Urinary bladder (tissue), 4 donors: ENCODE measurements around the gene ROPN1L. TPM values are rescaled to one million over a fixed set of nuclear protein-coding genes. Genes with fewer than 3 reads are reported as not detected.

Experiments used
- DNase-seq: peaks from one replicate; pipeline ENCODE4 v3.0.0-alpha.2; 2015; ENCODE audit errors: extremely low spot score
- H3K27ac ChIP-seq: one replicate; pipeline ENCODE4 v1.5.1; 2013; ENCODE audit warnings: low read depth, mild to moderate bottlenecking, moderate library complexity
- H3K36me3 ChIP-seq: one replicate; pipeline ENCODE4 v1.6.1; 2013; ENCODE audit warnings: mild to moderate bottlenecking, moderate library complexity; ENCODE audit not compliant: insufficient read depth
- H3K4me1 ChIP-seq: one replicate; pipeline ENCODE4 v1.6.1; 2013; ENCODE audit warnings: mild to moderate bottlenecking, moderate library complexity; ENCODE audit not compliant: insufficient read depth
- H3K4me3 ChIP-seq: one replicate; pipeline ENCODE4 v1.5.1; 2013; ENCODE audit warnings: low read depth, low read length
- WGBS: extraction: QIAGEN DNeasy Blood & Tissue Kit; methylation state at CpG from one replicate; pipeline ENCODE4 v1.1.7; 2013; 5-methylcytosine and 5-hydroxymethylcytosine counted together
- polyA plus RNA-seq: library from polyadenylated mRNA; stranded (reverse); fragments of 200-250 nt; gene quantifications from one replicate; pipeline ENCODE4 v1.2.3, GENCODE V29; 2013
- total RNA-seq: library from RNA; depleted of rRNA; stranded (reverse); fragments of >200 nt; gene quantifications from one replicate; pipeline ENCODE4 v1.2.3, GENCODE V29; 2014
- donor health status: healthy with polysubstance abuse.
- donor health status: healthy.

Gene ROPN1L
- total and polyA plus RNA-seq, 2 donors = 0.26 to 0.72 TPM

DNA sequence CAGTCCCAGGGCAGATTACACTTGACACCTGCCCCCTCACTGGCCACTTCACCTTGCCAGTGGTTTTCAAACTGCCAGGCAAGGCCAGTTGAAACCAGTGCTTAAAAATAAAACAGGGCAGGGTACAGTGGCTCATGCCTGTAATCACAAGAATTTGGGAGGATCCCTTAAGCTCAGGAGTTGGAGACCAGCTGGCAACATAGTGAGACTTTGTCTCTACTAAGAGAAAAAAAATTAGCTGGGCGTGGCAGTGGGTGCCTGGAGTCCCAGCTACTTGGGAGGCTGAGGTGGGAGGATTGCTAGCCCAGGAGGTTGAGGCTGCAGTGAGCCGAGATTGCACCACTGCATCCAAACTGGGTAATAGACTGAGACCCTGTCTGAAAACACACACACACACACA, 58.1 kb downstream of the ROPN1L start:
- H3K27ac ChIP-seq = no peak overlapping the region
- WGBS = 66% methylated on average over 2 of the region's 2 CpGs
- DNase-seq = no peak
- no peak overlapping the region for H3K4me3 ChIP-seq
- no peaks in the 10 kb centered on the region for H3K36me3 ChIP-seq
- H3K4me1 ChIP-seq = no peaks in the 10 kb centered on the region

- Histone ChIP-seq H3K4me1 (no peaks in the 10 kb centered on the region), H3K27ac (no peak overlapping the region), H3K4me3 (no peak overlapping the region), H3K36me3 (no peaks in the 10 kb centered on the region)
- DNase-seq = no peak
- WGBS = 91% methylated on average over 3 of the region's 3 CpGs
These were observed 59.0 kb downstream of the ROPN1L start for GRCh38 chr5:10500669-10501068.

- no peak for DNase-seq
- H3K4me3 ChIP-seq = no peak overlapping the region
- WGBS = 78% methylated on average over 9 of the region's 9 CpGs
- H3K4me1 ChIP-seq = no peaks in the 10 kb centered on the region
- no peaks in the 10 kb centered on the region for H3K36me3 ChIP-seq
- H3K27ac ChIP-seq = no peak overlapping the region
These were observed 59.9 kb downstream of the ROPN1L start for GRCh38 chr5:10501554-10502075.

DNA sequence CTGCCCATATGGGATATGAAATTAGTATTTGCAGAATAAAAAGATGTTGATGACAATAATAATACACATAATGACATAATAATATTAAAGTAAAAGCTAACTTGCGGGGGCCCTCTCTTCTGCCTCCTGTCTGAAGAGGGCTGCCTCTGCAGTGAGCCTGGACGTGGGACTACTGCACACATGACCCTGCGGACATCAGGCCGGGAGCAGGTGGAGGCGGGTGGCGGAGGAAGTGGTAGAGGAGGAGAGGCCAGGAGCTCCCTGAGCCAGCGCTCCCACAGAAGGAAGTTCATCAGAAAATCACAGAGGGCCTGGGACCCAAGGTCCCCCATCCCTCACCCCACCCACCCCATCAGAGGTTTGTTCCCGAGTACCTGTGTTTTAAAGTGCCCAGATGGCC, 60.5 kb downstream of the ROPN1L start:
- Histone ChIP-seq H3K27ac (no peak overlapping the region), H3K4me3 (no peak overlapping the region), H3K36me3 (no peaks in the 10 kb centered on the region), H3K4me1 (no peaks in the 10 kb centered on the region)
- 91% methylated on average over 8 of the region's 8 CpGs for WGBS
- no peak for DNase-seq

GRCh38 chr5:10502578-10502977, 60.9 kb downstream of the ROPN1L start:
- no peak for DNase-seq
- Histone ChIP-seq H3K4me1 (no peaks in the 10 kb centered on the region), H3K4me3 (no peak overlapping the region), H3K36me3 (no peaks in the 10 kb centered on the region), H3K27ac (no peak overlapping the region)
- WGBS = 79% methylated on average over 10 of the region's 10 CpGs

DNA sequence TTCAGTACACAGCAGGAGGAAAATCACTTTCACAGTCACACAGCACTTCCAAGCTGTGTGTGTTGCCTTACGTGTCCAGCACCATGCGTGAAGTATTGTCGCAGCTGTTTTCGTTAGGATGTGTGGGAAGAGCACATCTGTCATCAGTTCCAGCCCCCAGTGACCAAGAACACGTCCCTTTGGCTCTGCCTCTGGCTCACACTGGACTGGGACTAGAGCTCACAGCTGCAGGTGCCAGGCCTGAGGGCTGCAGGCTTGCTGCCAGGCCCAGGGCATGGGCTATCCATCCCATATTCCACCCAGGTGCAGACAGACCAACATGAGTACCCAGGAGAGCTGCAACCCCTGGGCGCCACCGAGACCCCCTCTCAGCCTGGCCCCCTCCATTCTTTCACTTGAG, 61.6 kb downstream of the ROPN1L start:
- Histone ChIP-seq H3K4me3 (no peak overlapping the region), H3K36me3 (no peaks in the 10 kb centered on the region), H3K4me1 (no peaks in the 10 kb centered on the region), H3K27ac (no peak overlapping the region)
- WGBS = 91% methylated on average over 7 of the region's 7 CpGs
- DNase-seq = no peak

DNA sequence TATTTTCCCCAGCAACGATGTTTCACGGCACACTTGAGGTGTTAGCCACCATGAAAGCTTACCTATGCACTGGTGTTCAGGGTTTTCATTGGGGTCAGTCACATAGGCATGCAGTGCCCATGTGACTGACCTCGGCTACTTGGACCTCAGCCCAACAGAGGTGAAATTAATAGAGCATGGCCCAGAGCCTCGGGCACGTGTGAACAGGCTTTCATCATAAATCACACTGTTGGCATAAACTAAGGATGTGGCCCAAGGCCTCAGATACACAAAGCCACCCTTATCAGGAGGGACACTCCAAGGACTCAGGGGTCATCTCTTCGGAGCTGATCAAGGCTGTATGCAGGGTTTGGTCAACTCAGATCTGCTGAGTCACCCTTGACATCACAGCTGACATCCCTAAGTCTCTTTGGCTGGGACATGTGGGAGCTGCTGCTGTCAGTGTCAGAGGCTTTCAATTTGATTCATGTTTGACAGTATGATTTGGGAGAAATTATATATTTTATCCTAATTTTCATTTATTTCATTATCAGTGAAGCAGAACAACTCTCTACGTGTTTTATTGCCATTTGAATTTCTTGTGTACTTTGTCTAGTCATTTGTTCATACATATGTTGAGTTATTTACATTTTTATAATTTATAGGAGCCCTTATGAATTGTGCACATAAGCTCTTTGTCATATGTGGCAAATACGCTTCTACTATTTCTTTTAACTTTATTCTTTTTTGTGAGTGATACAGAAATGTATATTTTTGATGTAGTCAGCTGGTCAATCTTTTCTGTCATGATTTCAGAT, 62.5 kb downstream of the ROPN1L start:
- no peak overlapping the region for H3K4me3 ChIP-seq
- no peaks in the 10 kb centered on the region for H3K36me3 ChIP-seq
- H3K4me1 ChIP-seq = no peaks in the 10 kb centered on the region
- H3K27ac ChIP-seq = no peak overlapping the region
- DNase-seq = no peak
- 60% methylated on average over 8 of the region's 8 CpGs for WGBS

DNA sequence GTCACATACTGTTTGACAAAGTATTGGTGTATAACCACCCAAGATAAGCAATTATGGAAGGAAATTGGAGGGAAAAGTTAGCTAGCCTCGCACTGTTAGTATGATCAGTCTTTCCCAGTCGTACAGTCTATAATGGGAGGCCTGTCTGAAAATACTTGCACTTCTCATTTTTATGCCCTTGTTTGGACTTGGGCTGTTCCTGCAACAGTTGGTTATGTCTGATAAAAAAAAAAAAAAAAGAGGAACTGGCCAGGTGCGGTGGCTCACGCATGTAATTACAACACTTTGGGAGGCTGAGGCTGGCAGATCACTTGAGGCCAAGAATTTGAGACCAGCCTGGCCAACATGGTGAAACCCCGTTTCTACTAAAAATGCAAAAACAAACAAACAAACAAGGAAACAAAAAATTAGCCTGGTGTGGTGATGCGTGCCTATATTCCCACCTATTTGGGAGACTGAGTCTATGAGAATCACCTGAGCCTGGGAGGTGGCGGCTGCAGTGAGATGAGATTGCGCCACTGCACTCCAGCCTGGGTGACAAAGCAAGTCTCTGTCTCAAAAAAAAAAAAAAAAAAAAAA, 63.9 kb downstream of the ROPN1L start:
- H3K36me3 ChIP-seq = no peaks in the 10 kb centered on the region
- DNase-seq = no peak
- no peaks in the 10 kb centered on the region for H3K4me1 ChIP-seq
- no peak overlapping the region for H3K27ac ChIP-seq
- H3K4me3 ChIP-seq = no peak overlapping the region
- WGBS = 87% methylated on average over 8 of the region's 8 CpGs

- Histone ChIP-seq H3K4me3 (no peak overlapping the region), H3K27ac (no peak overlapping the region), H3K4me1 (no peaks in the 10 kb centered on the region), H3K36me3 (no peaks in the 10 kb centered on the region)
- WGBS = 94% methylated on average over 3 of the region's 3 CpGs
- DNase-seq = no peak
These were observed 64.9 kb downstream of the ROPN1L start for GRCh38 chr5:10506535-10506934.

- no peak overlapping the region for H3K4me3 ChIP-seq
- WGBS = 35% methylated on average over 3 of the region's 3 CpGs
- no peak for DNase-seq
- H3K27ac ChIP-seq = no peak overlapping the region
- no peaks in the 10 kb centered on the region for H3K4me1 ChIP-seq
- no peaks in the 10 kb centered on the region for H3K36me3 ChIP-seq
These were observed 66.0 kb downstream of the ROPN1L start for GRCh38 chr5:10507575-10508096.

GRCh38 chr5:10509575-10509974, 67.9 kb downstream of the ROPN1L start:
- no peak overlapping the region for H3K27ac ChIP-seq
- no peaks in the 10 kb centered on the region for H3K36me3 ChIP-seq
- WGBS = 85% methylated on average over 9 of the region's 9 CpGs
- H3K4me1 ChIP-seq = no peaks in the 10 kb centered on the region
- DNase-seq = no peak
- H3K4me3 ChIP-seq = no peak overlapping the region

- no peak overlapping the region for H3K4me3 ChIP-seq
- 67% methylated on average over 10 of the region's 10 CpGs for WGBS
- H3K4me1 ChIP-seq = no peaks in the 10 kb centered on the region
- no peak for DNase-seq
- H3K27ac ChIP-seq = no peak overlapping the region
- H3K36me3 ChIP-seq = no peaks in the 10 kb centered on the region
These were observed 70.3 kb downstream of the ROPN1L start for GRCh38 chr5:10511741-10512640.
